Left ventricle myocardium superior (tissue), 1 donor: ENCODE results near the gene MAJIN. TPM values are rescaled to one million over a fixed set of nuclear protein-coding genes. Genes with fewer than 3 reads are reported as not detected.
A peak's percentile ranks its signal among the peaks of the same experiment; 100 is the strongest.

Experiments
- ATAC-seq: fragments of 200-7000 bp; cut with Tn5 transposase; one replicate; pipeline ENCODE4 v1.9.1; 2020; ENCODE audit warnings: mild to moderate bottlenecking, moderate library complexity
- DNase-seq: peaks from one replicate; pipeline ENCODE4 v3.0.0-alpha.2; 2020
- intact Hi-C: fragments of 100-400 bp; cut with micrococcal nuclease; formaldehyde crosslinking; loops from one replicate; pipeline ENCODE4 v1.11.0; 2022
- total RNA-seq: library from RNA; stranded (reverse); fragmentation: NEBNext Ultra II Directional; extraction: Animal tissue kit (Norgen Biotek cat#: 25700); gene quantifications from one replicate; pipeline ENCODE4 v1.2.1, GENCODE V29; 2021
- donor health status: DM: no; HTN: yes; CAD: no; lungs with severe emphysema.

The MAJIN gene
- total RNA-seq, 1 donor from 2014 or later, result not detected

DNA sequence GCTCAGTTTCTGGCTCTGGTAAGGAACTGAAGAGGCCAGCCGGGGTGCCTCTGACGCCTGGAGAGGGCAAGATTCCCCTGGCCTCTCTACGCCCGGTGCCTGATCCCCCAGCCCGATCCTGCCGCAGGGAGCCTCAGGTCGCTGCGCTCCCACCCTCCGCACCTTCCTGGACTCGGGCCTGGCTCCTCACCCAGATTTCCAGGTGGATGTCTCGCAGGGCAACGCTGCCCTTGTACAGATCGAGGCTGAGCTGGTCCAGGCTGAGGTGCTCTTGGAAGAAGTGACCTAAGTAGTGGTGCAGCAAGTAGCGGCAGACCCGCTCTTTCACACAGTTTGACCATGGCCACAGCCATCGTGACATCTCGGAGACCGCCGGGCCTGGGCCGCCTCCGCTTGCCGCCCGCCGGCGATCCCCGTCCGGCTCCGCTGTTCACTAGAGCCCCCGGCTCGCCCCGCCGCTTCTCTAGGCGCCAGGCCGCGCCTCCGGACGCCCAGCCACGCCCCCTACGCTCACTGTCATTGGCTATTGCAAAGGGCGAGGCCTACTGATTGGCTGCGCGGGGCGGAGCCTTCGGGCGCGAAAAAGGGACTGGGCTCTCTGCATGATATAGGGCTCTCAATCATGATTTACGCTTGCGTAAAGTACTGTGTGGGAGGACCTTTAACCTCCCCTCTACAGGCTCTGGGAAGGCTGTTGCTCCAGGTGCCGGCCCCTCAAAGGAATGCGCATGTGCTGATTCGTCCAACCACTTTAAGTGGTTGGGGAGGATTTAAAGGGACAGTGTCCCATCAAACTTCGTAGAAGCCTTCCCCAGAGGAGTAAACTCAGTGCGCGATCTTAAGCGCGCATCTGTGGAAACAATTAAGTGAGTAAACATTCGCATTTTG, 54.9 kb downstream of the MAJIN start, which contains the start of gene ATG2A:
TSS of gene ATG2A (minus strand) at position 435 of the 888 bp plus-strand sequence. CDS start at position 361, 74 bp downstream.
- intact Hi-C loops, result no loop called here
- peak; percentile 97 for ATAC-seq
- DNase-seq, result peak; percentile 100

DNA sequence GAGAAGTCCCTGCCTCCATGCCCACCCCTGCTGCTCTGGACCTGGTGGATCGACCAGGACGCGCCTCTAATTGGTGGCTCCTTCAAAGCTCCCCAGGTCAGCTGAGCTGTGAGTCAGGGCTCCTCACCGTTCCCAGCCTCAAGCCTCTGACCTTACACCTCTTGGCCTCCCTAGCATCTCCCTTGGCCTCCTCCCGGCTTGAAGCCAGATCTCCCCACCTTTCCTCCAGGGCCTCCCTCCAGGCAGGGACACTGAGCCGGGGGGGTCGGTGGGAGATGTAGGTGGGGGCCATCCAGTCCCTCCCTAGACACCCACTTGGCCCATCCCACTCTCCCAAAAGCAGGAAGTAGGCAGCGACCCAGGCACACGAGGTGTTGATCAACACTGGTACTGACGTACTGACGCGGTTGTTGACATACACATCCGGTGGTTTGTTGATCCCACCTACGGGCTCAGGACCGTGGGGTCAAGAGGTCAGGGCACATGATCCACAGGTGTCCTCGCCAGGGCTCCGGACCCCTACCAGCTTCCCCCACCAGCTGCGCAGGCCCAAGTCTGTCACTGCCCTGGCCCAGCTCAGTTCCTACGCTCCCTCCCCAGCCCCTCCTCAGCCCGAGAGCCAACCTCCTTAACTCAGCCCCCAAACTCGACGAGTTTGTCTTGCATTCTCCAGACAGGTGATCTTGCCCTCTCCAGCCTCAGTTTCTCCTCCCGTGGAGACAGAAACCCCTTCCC, 55.7 kb downstream of the MAJIN start:
- intact Hi-C loops, result no loop called here
- peak; percentile 1 for ATAC-seq
- no peak for DNase-seq

- ATAC-seq (no peak), DNase-seq (no peak)
- intact Hi-C loops, result no loop called here
Measured at GRCh38 chr11:64915376-64915887, 56.5 kb downstream of the MAJIN start.

DNA sequence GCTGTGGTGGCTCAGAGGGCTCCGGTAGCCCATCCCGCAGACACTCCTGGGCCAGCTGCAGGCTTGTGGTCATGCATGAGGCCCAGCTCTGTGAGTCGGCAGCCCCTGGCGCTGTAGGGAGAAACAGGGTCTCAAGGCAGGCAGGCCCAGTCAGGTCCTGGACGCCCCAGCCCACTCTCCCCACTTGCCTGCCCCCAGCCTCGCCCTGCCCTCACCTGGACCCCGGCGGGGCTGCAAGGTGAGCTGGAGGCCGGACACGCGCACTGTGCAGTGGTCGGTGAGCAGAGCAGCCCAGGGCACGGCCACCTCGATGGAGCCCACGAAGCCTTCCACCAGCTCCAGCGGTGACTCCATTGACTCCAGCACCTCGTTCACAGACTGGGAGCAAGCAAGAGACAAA, 57.8 kb downstream of the MAJIN start:
- intact Hi-C loops, result no loop called here

GRCh38 chr11:64913171-64913727, 58.7 kb downstream of the MAJIN start:
- no peak for DNase-seq
- intact Hi-C loops, result no loop called here
- no peak for ATAC-seq

More for the DNA sequence above, 57.8 kb downstream of the MAJIN start:
- ATAC-seq, result no peak
- no peak for DNase-seq

DNA sequence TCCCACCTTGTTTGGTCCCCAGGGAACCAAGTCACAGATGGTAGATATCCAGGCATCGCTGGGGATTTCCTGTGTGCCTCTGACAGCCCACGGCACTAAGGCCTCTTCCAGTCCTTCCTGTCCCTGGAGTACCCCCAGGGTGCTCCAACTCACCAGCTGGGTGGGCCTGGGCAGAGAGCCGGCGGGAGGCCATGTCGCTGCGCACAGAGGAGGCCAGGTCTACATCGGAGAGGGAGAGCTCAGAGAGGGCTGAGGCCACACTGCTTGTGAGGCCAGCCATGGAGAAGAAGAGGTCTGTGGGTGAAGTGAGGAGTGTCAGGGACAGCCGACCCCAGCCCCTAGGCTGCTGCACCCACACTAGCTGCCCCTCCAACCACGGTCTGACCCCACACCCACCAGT, 60.2 kb downstream of the MAJIN start:
- ATAC-seq, result no peak
- DNase-seq, result no peak
- intact Hi-C loops, result no loop called here

DNA sequence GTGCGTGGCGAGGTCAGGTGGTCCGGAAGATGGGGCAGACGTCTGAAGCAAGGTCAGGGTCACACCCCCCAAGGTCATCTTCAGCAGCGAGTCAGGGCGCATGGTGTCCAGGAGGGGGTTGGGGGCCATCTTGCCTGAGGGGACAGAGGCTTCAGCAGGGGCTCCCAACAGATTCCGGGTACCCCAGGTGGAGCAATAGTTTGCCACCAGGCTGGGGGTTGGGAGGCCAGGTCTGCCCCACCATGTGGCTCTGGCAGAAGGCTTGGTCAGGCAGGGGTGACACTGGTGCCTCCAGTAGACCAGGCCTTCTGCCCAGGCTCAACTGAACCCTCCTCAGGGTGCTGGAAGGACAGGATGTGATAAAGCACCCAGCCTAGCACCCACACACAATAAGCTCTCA, 60.8 kb downstream of the MAJIN start:
- no peak for ATAC-seq
- intact Hi-C loops, result no loop called here
- DNase-seq, result no peak

DNA sequence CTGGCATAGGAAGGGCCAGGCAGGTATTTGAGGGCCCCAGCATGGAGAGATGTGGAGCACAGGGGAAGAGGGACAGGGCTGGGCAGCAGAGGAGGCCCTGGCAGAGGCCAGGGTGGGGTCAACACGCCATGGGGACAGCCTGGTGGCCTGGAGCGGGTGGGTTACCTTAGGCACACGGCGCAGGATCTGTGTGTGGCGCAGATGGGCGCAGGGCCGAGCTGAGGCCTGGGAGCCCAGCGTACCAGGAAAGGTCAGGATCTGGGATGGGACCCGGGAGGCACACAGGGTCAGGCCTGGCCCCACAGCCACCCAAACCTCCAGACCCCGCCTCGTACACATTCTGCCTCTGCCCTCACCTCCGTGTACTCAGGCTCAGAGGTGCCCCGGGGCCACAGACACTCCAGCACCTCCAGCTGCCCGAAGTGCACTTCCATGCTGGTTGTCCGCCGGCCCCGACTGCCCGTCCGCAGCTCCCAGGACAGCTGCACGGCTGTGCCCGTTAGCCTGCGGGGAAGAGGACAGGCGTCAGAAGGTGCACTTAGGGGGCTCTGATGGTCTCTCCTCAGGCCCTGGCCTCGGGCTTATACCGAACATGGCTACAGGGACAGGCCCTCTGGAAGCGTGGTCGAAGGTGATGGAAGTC, 61.3 kb downstream of the MAJIN start:
- no peak for DNase-seq
- ATAC-seq, result no peak
- intact Hi-C loops, result no loop called here

DNA sequence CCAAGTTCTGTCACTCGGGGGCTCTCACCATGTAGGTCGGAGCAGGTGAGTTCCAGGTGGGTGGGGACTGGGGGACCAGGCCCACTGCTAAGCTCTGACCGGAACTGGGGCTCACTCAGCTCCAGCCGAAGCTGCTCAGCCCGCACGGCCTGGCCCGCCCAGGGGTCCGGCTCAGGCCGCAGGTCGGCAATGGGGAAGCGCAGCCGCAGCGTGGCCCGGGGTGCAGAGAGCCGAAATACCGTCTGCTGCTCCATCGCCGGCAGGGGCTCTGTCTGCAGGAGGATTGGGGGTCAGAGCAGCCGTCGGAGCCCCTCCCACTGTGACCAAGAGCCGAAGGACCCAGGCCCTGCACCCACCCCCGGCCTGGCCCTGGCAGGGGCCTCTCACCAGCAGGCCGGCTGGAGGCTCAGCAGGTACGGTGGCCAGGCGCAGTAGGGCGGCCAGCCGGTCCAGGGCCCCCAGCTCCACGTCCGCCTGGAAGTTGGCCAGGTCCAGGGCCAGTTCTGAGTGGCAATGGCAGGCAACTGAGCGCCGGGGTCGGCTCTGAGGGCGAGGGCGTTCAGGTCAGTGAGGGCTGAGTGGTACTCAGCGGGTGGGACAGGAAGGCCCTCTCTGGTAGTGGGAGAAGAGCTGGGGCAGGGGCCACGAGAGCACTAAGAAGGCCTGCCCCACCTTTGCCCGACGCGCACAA, 62.1 kb downstream of the MAJIN start:
- ATAC-seq, result no peak
- intact Hi-C loops, result no loop called here
- DNase-seq, result peak; percentile 28

GRCh38 chr11:64908766-64909165, 63.1 kb downstream of the MAJIN start:
- no peak for ATAC-seq
- no peak for DNase-seq
- intact Hi-C loops, result no loop called here

- intact Hi-C loops, result no loop called here
- peak; percentile 19 for DNase-seq
- no peak for ATAC-seq
Measured at GRCh38 chr11:64906314-64906635, 65.6 kb downstream of the MAJIN start.

- DNase-seq, result no peak
- intact Hi-C loops, result no loop called here
- no peak for ATAC-seq
Measured at GRCh38 chr11:64905516-64906313, 66.2 kb downstream of the MAJIN start.

DNA sequence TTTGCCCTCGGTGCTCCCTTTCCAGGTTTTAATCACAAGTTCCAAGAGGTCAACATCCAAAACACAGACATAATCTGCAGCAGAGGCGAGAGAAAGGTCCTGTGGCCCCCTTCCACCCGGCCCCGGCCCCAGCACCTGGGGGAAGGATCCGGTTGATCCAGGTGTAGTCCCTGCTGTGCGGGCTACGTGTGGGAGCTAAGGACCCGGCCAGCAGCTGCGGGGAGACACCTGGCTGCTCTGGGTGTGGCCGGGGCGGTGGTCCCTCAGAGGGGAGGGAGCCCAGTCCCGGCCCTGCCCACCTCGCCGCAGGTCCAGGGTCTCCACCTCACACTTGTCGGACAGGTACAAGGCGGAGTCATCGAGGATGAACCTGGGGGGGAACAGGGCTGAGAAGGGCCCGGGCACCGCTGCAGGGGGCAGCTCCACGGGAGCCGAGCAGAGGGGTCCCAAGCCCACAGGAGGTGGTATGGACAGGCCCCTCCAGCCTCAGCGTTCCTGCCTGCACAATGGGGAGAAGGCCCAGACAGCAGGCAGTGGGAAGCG, 68.5 kb downstream of the MAJIN start:
- intact Hi-C loops, result no loop called here
- DNase-seq (no peak), ATAC-seq (no peak)

DNA sequence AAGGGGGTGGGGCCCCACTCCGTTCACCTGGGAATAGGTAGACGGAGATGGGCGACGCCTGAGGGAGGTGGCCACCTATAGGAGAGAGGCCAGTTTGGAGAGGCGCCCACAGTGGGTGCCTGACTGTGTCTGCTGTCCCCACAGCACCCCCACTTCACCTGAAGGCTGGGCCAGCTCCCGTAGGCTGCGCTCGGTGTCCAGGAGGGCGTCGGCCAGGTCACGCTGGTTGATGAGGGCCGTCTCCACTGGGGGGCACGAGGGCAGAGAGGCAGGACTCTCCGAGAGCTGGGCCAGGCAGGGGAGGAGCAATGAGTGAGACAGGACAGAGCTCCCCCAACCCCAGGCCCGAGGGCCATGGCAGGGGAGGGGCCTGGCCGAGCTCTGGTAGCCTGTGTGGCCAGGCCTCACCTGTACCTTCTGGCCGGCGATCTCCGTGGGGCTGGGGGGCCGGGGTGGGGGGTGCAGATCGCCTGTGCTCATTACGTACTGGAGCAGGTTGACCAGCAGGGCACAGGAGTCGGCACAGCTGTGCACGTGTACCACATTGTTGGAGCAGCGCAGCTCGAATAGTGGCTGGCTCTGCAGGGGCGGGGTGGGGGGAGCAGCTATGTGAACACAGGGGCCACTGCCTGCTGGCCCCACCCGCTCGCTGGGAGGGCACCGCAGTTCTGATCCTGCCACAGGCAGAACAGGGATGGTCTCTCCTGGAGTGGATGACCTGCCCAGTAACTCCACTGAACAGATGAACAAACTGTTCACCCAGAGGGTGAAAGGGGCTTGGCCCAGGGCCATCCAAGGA, 69.6 kb downstream of the MAJIN start:
- DNase-seq, result no peak
- intact Hi-C loops, result no loop called here
- no peak for ATAC-seq

- no peak for ATAC-seq
- intact Hi-C loops, result no loop called here
Measured at GRCh38 chr11:64900774-64901173, 71.1 kb downstream of the MAJIN start.

GRCh38 chr11:64900263-64900678, 71.6 kb downstream of the MAJIN start:
- no peak for ATAC-seq
- intact Hi-C loops, result no loop called here
- no peak for DNase-seq

More at GRCh38 chr11:64900774-64901173, 71.1 kb downstream of the MAJIN start:
- DNase-seq, result no peak

DNA sequence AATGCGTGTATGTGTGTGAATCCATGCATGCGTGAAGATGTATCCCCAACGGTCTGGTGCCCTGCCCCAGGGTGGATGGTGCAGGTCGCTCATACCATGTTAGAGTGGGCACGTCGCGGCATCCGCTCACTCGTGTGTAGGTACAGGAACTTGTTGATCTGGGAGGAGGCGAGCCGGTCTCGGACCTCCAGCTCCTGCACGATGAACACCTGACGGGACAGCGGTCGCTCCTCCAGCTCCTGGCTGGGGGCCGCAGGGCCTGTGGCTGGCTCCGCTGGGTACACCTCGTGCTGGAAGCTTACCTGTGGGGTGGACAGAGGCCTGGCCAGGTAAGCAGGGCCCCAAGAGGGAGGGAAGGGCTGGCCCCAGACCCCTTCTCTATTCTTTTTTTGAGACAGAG, 73.4 kb downstream of the MAJIN start:
- intact Hi-C loops, result no loop called here
- ATAC-seq (no peak), DNase-seq (no peak)
